GM23338 (cell line): Measurements from ENCODE around the gene EZH2.

Experiments used
- CTCF ChIP-seq, 2 experiments: fragments of 200-600 bp in 1 of 2; sonication (generic) in 1 of 2; conservative IDR thresholded peaks; 2 replicates each; pipeline versions ENCODE4 v1.5.1 to v1.6.1; 2016 to 2017; ENCODE audit warnings: antibody characterized with exemption in 2 of 2, low read depth in 2 of 2, mild to moderate bottlenecking in 2 of 2, moderate library complexity in 1 of 2
- JUNB ChIP-seq: IDR thresholded peaks from one replicate; pipeline ENCODE4 v1.6.1; 2016; ENCODE audit warnings: antibody characterized with exemption; ENCODE audit not compliant: unreplicated experiment

GRCh38 chr7:148831782-148832181, 52.3 kb downstream of the EZH2 start:
- TF ChIP-seq JUNB = no peak
- TF ChIP-seq CTCF (conservative IDR thresholded peaks at IDR 0.05; ENCODE audit: low read depth in 2 of 2) = no peak
